ENCODE results near the gene BID.
A peak's percentile ranks its signal among the peaks of the same experiment; 100 is the strongest.

BID gene

GRCh38 chr22:17782621-17783020, 8.4 kb upstream of the BID start:
- no peak for ATAC-seq

DNA sequence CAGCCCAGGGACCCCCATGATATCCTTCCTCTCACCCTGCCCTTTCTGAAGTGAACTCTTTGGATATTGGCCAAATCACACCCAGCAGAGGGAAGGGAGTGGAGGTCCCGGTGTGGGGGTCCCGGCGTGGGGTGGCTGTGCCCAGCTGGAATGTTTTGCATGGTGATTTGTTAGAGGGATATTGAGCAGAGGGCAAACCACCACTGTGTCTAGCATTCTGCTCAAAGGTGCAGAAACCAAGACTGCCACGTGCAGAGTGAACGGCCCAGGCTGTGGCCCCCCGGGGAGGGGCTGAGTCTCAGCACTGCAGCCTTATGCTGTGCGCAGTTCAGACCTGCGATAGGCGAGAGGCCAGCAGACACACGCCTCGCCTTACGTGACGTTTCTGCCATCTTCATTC, 7.9 kb upstream of the BID start:
- ATAC-seq: no peak

DNA sequence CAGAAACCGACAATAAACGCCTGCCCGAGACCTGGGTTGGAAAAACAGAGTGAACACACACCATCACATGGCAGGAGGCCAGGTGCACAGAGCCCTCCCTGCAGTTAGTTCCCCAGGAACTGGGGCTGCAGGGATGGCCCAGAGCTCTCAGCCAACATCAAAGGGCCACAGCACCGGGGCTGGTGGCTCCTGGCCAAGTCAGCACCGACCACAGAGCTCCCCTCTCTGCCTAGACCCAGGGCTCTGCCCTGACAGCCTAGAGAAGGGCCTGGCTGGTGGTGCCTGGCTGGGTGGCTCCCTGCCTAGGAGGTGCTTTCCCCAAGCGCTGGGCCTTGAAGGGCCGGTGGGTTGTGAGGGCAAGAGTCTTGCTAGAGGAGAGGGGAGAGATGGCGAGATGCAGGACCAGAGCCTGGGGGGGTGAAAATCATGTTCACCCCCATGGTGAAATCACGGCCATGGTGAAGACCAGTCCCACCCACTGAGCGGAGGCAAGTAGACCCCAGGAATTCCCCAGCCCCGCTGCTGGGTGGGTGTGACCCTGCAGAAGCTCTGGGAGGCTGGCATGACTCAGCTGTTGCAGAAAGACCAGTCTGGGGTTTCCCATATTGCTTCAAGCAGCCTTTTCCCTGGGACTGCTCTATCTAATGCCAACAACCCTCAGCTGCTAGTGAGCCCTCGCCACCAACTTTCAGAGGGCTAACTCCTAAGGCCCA, 7.2 kb upstream of the BID start:
- ATAC-seq: peak; percentile 72 to 75

DNA sequence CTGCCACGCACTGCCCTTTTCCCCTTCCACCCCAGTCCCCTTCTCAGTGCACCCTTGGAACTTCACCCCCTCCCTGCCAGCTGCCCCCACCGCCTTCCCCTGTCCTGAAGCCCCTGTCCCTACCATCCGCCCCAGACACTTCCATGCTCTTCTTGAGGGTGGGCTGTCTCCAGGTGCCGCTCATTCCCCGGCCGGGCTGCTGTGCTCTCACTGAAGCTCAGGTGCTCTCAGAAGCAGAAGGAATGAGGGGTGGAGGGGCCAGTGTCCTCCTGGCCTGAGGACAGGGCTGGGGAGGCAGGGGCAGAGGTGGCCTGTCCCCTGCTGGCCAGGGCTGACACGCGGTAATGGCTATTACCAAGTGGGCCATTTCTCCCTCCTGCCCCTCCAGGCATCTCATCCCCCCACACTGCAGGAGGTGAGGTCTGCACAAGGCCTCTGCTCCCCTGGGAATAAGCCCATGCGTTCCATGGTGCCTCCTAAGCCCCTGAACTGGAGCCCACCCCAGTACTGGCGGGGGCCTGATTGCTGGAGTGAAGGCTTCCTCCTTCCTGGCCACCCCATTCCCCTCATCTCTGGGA, 6.6 kb upstream of the BID start:
- no peak for ATAC-seq

- ATAC-seq: no peak
These were observed 6.0 kb upstream of the BID start for GRCh38 chr22:17780116-17780740.

DNA sequence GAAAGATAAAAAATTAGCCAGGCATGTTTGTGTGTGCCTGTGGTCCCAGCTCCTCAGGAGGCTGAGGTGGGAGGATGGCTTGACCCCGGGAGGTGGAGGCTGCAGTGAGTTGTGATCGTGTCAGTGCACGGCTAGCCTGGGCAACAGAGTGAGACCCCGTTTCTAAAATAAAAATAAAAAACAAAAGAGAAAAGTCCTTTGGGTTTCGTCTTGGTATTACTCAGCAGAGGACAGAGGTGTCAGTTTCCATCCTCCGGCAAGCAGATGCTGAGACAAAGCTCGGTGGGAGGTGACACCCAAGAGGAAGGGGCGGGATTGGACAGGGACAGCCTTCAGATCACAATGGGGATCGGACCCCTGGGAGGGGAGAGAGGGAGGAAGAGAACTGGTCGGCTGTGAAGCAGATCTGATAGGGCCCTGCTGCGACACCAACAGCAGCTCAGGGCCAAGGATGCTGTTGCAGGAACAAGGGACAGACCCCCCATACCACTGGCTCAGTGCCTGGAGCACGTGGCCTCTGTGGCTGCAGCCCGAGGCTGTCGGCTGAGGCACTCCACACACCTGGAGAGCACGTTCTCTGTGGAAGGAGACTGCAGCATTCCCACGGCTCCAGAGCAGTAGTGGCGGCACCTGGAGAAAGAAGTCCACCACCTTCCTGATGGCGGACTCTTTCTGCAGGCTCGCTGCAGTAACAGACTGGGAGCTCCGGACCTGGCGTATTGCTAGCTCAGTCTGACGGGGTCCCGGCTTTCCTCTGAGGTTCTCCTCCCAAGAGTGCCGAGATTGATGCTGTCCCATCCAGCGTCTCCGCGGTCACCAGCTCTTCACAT, 5.2 kb upstream of the BID start:
- peak; percentile 4 to 7 for ATAC-seq

- ATAC-seq: no peak
These were observed 4.2 kb upstream of the BID start for GRCh38 chr22:17778412-17778976.

DNA sequence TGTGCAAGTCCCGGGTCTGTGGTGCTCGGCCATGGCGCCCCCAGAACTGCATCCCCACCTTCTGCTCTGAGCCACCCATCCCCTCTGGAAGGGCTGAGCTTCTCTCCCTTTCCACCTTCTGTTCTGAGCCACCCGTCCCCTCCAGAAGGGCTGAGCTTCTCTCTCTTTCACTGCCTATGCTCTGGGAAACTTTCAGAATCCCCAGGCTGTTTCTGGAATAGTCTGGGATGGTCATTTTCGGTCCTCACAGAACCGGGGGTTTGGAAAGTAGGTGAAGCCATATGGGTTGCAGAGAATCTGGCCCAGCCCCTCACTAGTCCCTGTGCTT, 3.4 kb upstream of the BID start:
- no peak for ATAC-seq

GRCh38 chr22:17777005-17777716, 2.9 kb upstream of the BID start:
- peak; percentile 36 to 46 for ATAC-seq

- ATAC-seq: no peak
These were observed 1.7 kb upstream of the BID start for GRCh38 chr22:17775781-17776465.

DNA sequence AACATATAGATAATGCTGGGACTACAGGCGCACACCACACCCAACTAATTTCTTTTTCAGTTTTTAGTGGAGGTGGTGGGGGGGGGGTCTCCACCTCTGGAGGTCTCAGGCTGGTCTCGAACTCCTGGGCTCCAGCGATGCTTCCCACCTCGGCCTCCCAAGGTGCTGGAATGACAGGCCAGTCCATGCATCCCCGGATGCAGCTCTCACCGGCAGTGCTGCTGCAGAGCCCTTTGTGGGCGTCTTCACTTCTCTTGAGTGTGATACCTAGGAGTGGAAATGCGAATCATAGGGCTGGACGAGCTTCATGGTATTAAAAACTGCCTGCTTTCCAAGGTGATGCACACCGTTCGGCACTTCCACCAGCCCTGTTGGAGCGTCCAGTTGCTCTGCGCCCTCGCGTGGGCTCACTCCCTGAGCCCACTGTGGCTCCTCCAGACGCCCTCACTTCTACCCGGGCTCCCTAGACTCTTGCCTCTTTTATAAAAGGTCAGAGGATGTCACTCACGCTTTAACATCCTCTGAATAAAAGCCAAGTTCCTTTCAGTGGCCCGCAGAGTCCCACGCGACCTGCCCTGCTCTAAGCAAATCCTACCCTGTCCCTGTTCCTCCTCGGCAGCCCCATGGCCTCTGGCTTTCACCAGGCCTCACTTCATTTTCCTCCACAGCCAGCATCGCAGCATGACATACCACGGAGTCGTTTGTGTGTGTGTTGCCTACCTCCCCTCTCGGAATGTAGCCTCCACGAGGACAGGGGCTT, 837 bp upstream of the BID start:
- ATAC-seq: no peak

- ATAC-seq: peak; percentile 61 to 63
These were observed 563 bp downstream of the BID start for GRCh38 chr22:17773606-17774205.

DNA sequence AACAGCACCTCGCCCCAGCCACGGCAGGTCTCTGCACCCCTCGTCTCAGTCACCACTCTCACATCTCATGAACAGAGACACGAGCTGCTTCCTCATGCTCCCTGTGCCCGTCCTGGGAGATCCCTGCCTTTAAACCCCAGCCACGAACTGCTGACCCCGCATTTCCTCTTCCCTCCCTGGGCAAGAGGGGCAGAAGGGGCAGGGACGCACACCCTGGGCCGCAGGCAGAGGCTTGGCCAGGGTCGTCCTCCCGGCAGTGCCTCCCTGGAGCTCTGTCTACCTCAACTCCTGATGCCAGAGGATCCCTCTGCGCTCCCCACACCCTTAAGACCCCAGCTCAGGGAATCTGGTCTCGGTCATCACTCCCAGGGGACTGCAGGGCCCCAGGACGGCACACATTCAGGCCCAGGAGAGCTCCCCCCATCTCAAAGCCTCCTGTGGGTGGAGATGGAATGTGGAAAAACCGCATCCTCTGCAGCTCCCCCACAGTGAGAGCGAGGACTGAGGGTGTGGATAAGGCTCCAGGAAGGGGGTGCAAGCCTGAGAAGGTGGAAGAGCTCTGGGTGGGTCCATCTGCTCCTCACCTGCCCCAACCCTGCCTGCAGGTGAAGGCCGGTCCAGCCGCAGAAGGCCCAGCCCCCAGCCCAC, 1.2 kb downstream of the BID start:
- no peak for ATAC-seq

- ATAC-seq: no peak
These were observed 1.9 kb downstream of the BID start for GRCh38 chr22:17772249-17772957.

GRCh38 chr22:17770180-17771077, 3.8 kb downstream of the BID start:
- ATAC-seq: no peak

DNA sequence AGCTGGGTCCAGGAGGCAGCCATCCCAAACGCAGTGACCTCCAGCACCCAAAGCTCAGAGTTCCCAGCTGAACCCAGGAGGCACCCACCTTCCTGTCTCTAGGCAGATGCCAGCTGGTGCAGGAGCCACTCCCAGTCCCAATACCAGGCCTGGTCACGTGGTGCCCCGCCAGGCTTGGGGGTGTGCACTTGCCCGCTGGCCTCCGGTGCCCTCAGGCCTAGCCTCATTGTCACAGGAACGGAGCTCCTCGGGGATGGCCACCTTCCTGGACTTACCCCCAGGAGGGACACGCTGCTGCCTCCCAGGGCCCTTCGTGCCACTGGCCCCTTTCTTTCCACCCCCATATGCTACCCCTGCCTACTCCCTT, 4.6 kb downstream of the BID start:
- no peak for ATAC-seq

DNA sequence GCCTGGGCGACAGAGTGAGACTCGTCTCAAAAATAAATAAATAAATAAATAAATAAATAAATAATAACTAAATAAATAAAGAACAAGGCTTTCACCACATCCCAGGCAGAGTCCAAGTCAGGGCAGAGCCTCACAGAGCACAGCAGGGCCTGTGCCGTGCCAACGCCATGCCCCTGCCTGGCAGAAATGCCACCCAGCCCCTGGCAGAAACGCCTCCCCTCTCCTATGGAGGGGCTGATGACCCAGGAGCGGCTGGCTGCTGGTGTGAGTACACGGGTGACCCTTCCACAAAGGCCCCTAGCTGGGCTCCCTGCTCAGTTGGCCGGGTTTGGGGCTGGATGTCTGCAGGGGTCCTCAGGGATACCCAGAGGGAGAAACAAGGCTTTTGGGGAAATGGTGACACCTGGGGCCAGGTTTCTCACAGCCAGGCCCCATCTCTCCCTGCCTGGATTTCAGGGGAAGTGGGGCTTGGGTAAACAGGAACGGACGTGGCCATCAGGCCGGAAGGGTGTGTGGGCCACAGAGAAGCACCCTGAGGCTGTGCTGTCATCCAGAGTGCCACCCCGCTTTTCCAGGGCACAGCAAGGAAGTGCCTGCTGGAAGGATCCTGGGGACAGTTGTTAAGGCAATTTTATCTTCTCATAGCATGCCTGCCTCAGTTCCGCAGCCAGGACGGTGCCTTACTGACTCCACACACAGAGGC, 5.1 kb downstream of the BID start:
- ATAC-seq: no peak
